GM21576 (cell line): ENCODE data around the gene SKP1.

Source experiments
- ATAC-seq: cut with Tn5 transposase; IDR thresholded peaks from one replicate; pipeline ENCODE4 v1.9.1; 2021; ENCODE audit warnings: mild to moderate bottlenecking, moderate library complexity; ENCODE audit not compliant: unreplicated experiment

Gene SKP1

DNA sequence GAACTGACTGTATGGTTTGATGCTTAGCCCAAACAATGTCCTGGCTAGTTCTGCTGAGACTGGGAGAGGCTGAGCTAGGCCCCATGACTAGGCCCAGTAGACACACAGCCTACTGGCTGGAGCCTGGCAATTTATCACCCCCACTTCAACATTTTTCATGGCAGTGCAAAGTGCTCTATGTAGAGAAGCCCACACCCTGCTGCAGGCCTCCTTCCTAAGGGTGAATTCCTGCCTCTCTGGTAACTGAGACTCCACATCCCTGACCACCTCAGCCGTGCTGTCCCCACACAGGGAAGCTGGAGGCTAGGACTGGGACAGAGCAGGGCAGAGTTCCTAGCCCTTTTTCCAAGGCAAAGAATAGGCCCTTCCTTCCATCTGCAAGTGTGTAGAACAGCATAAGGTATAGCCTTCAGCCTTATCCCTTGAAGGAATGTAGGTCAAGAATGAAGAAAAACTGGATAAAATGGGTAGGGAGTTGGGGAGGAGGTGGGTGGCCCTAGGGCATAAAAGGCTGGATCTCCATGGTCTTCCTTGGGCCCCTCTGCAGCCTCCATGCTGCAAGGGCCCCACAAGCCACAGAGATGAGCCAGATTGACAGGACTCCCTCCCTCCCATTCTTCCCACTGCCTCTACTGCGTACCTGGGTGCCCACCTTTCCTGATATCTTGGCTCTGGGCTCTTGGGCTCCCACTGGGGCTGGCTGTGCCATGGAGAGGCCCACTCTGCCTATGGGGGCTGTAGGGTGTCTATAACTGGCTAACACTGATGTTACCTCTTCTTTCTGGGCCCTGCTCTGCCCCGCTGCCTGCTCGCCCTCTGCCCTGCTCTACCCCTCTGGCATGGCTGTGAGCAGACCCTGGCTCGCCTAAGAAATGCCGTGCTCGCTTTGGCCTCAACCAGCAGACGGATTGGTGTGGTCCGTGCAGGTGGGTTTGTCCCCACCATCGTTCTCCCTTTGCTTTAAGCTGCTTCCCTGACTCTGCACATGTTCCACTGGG lies 32.5 kb downstream of the SKP1 start:
- ATAC-seq, result no peak

DNA sequence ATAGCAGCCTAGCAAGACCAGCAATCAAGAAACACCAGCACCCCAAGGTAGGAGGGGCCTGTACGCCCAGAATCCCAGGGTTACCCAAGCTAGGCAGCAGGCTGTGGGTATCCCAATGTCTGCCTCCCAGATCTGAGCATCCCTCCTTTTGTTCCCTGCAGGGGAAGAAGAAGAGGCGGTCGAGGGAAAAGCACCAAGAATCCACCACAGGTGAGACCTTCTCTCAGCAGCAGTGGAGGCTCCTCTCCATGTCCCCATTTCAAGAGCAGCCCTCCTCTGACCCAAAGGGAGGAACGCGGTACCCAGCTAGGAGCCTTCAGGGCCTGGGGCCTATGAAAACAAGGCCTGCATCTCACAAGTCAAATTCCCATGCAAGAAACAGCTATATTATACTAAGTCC lies 33.3 kb downstream of the SKP1 start:
- ATAC-seq, result no peak

DNA sequence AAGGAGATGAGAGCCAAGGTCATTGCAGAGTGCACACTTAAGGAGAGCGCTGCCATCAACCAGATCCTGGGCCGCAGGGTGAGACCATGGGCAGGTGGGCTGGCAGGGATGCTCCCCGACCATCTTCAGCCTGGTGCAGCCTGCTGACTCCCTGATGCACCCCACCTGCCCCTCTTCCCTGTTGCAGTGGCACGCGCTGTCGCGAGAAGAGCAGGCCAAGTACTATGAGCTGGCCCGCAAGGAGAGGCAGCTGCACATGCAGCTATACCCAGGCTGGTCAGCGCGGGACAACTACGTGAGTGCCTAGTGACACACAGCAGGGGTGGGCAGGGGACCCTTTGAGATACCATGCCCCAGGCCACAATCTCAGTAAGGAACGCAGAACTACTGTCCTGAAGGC lies 33.9 kb downstream of the SKP1 start:
- no peak for ATAC-seq

DNA sequence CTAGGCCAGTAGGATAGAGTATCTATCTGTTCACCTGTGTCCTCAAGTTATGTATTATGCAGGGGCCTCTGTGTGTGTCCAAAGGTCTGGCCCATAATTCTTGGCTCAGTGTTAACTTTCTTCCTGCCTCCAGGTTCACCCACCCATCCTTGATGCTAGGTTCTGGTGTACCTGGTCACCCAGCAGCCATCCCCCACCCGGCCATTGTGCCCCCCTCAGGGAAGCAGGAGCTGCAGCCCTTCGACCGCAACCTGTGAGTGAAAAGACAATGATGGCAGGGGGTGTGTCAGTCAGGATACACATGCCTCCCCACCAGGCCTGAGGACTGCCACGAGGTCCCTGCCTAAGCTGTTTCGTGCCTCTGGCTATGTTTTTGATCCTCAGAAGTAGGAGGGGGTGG lies 34.7 kb downstream of the SKP1 start:
- ATAC-seq, result no peak

DNA sequence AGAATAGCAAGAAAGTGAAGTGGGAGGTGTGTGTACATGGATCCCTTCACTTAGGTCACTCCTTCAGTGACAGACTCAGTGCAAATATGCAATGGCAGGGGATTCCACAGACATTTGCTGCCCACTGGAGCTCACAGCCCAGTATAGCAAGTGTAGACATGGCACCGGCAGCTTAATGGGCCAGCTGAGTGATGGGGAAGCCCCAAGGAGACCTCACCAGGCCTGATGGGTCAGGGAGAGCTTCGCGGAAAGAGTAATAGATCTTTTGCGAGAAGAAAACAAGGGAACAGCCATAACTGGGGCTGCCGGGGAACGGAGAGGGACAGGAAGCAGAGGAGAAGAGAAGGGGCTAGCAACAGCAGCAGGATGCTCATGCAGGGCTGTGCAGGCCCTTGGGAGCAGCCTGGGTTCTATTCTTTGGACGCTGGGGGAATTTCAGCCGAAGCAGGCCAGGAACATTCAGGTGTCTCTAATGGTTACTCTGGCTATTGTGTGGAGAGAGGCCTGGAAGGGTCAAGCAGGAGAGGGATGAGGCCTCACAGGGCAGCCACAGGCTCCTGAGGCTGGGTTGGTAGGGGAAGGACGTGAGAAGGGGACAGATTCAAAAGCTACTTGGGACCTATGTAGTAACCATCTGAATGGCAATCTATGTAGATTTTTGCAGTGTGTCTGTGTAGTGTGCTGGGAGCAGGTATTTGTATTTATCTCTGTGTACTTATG lies 35.3 kb downstream of the SKP1 start:
- ATAC-seq, result no peak

DNA sequence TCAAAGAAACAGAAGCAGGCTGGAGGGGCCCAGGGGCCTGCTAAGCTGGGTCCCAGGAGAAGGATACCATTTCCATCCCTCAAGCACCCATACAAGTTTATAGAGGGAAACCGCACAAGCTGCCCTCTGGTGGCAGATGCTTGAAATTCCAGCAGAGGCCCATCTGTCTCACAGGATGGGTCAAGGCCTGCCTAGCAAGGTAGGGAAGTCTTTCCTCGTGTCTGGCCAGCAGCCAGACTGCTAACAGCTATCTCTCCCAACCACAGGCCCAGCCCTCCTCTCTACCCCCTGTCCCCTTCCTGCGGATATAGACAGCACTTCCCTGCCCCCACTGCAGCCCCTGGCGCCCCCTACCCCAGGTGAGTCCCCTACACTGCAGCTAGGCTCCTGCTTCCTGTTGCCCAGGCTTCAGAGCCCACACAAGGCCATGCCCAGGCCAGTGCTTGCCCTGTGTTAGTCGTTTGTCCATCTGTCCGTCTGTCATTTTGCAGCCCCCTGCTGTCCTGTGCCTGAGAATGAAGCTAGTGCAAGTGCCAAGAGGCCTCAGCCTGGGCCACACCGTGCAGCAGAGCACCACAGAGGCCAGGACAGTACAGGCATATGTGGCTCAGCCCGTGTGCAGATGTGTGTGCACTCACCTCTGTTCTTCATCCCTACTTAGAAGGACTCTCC lies 36.1 kb downstream of the SKP1 start:
- ATAC-seq, result no peak

DNA sequence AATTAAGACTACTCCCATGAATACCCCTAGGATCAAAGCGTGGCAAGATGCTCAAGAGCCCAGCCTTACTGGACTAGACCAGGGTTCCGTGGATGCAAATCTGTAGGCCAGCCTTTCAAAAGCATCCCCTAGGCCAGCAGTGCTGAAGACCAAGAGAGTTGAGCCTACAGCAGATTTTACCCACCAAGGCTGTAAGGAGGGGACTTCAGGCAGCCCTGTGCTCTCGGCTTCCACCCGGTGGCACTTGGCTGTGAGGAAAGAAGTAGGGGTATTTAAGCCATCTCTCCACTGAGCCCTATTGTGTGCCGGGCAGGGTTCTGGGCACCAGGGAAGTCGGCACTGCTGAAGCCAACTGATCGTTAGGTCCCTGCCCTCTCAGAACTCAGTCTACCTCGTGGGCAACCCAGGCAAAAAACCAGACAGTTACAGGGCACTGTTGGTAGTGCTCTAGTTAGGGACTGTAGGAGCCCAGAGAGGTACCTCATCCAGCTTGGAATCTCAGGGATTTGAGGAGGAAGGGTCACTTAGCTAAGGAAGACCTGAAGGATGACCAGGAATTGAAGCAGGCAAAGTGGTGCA lies 36.8 kb downstream of the SKP1 start:
- no peak for ATAC-seq

DNA sequence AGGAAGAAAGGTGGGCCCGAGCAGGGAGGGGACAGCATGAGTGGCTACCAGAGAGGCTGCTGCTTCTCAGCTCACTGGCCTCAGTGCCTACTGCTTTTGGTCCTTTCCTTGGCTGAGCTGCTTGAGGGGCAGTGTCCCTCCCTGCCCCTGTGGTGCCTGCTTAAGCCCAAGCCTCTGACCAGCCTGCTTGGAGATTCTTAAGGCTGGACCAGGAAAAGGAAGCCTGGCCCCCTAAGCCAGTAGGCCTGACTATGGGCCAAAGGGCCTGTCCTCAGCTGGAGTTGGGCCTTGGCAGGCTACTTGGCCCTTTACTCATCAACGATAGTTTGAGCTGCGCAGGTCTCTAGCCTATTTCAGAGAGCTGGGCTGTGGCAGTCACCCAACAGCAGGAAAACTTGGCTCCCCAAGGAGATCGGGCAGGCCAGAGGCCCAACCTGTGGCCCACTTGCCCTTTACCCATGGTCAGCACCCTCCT lies 37.3 kb downstream of the SKP1 start:
- no peak for ATAC-seq

DNA sequence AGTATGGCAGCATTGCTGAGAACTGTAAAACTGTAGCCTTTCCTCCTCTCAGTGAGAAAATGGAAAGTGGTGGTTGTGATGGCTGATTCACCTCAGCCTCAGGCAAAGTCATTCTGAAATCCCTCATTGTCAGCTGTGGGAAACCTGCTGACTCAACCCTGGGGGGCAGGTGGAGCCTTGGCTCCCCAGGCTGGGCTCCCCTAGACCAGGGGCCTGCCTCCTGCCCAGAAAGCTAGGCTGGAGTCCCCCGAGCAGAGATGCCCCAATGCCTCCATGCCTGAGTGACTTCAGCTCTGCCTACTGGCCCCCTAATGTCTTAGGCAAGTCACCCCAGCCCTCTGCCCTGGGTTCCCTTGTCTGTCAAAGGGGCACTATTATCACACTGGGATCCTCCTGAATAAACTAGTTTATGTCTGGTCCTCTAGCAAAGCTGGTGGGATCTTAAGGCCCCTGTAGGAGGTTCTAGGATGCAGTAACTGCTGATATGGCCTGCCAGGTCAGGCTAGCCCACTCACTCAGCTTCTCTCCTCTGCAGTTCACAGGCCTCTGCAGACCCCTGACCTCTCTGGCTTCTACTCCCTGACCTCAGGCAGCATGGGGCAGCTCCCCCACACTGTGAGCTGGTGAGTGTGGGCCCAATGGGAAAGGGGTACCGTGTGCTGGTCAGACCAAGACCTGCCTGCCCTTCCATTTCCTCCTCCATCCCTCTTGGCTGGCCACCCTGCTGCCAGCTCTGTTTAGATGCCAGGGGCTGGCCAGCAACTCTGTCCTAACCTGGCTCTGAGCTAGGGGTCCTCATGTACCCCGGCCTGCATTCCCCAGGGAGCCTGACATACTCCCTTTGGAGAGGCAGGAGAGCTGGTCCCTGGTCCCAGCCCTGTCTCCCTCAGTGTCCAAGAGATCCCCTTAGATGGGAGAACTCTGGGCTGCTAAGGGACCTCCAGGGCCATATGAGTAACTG lies 38.1 kb downstream of the SKP1 start:
- peak; percentile 72 for ATAC-seq

DNA sequence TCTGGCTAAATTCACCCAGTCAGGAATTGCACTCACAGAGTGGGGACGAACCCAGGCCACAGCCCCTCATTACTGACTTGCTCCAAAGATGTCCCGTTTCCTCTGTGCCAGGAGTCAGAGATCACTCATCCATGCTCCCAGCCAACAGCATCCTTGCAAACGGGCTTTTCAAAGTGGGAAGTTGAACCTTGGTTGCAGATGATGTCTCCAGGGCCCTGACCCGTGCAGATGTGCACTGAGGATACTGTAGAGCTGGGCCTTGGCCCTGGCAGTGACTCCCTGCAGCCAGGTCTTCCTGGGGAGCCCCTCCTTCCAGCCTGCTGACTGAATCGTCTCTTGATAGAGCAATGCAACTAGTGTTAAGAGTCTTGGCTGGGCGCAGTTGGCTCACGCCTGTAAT lies 40.0 kb downstream of the SKP1 start:
- ATAC-seq, result no peak

DNA sequence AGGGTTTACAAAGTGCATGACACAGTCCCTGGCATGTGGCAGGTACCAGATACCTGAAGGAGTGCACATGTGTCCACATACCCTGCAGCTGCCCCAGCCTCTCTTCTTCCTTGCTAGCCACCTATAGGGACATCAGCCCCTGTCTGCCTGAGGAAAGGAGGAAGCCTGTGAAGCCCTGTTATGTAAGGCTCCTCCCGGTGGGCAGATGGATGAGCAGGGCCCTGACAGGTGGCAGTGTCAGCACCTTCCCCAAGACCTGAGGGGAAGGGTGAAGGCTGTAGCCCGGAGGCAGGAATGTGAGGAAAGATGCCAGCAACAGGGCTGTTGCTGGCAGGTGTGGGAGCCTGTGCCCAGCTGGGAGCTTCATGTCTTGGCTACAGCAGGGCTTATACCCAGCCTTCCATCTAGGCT lies 40.5 kb downstream of the SKP1 start:
- no peak for ATAC-seq

DNA sequence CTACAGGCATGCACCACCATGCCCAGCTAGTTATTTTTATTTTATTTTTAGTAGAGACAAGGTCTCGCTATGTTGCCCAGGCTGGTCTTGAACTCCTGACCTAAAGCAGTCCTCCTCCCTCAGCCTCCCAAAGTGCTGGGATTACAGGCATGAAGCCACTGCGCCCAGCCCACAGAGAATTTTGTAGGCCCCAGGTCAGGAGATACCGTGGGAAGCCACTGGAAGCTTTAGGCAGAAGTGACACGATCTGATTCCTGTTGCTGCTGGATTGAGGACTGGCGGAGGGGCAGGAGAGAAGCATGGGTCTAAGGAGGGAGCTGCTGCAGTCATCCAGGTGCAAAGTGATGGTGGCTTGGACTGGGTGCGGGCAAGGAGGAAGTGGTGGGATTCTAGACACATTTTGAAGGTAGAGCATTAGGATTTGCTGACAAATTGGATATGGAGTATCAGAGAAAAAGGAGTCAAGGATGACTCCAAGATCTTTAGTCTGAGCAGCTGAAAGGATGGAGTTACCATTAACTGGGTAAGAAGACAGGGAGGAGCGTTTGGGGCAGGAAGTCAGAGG lies 41.6 kb downstream of the SKP1 start:
- ATAC-seq, result no peak

DNA sequence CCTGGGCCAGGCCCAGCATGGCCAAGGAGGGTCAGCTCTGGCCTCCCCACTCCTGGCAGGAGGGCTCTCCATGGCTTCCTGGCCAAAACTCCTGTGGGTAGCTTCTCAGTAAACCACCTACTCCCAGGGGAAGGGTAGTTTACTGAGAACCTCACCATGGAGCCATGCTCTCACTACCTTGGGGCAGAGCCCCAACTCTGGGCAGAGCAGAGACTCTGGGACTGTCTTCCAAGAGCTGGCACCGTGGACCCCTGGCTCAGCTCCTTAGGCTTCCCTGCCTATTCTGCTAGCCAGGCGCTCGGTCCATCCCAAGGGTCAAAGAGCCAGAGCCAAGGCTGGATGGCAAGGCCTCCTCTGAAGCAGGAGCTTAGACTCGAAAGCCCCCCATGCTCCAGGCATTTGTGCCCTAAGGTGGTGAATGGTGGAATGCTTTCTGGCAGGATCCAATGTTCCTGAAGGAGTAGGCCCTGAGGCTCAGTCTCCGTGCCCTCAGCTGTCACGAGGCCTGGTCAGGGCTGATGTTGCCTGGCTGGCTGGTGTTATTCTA lies 42.7 kb downstream of the SKP1 start:
- no peak for ATAC-seq

DNA sequence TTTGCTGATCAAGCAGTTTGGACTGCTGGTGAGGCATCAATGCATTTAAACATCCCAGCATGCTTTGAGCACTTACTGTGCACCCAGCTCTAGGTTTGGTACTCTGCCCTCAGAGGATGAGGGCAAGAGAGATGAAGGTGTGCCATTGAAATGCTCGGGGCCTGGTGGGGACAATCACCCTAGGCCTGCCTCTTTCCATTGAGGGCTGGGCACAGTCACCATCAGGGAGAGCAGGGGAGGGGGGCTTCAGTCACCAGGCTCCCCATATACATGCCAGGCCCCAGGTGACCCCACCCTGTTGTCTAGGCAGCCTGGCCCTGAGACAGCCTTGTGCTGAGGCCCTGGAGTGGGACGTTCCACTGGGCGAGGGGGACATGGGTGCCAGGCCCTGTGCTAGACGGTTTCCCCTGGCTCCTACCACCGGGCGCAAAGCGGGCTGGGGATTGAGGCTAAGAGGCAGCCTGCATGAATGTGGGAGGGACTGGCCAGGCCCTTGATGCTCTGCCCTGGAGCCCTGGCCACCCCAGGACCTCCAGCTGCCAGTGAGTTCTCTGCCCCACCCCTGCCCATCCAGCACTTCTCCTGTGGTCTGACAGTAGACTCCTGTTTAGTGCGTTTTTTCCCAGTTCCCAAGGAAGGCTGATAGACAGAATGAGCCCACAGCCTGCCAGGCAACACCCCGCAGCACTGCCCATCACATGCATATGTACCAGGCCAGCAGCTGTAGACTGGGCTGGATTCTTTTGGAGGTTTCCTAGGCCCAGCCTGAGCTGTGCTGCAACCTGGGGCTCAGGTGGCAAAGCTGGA lies 43.4 kb downstream of the SKP1 start:
- ATAC-seq, result no peak

DNA sequence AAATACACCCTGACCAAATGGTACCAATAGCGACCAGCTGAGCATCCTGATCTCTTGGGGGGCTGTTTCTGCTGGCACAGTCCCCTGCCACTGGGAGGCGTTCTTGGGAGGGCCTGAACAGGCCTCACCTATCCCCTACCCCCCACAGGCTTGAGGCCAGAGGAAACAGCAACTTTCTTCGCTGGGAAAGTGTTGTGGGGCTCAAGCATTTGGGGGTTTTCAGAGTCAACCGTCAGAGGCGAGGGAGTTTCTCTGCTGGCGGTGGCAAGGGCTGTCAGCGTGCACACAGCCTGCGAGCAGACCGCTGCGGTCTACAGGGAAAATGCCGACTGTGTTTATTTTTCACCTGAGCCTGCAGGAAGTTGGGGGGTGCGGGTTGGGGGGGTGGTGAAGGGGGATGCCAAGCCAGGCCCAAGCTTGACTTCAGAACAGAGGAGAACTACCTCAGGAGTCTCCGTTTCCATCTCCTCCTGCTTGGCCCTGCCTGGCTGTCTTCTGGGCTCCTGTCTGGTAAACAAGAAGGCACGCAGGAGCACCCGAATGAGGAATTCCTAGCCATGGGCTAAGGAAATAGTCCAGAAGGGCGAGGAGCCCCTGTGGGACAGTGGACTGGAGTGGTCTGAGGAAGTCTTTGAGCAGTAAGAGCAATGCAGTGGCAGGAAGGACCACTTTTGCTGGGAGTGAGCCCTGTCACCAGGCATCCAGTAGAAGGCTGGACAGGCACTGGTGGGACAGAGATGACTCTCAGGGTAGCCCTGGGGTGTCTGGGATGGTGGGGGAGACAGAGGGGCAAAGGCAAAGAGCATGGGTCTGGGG lies 44.2 kb downstream of the SKP1 start:
- ATAC-seq, result peak; percentile 63

DNA sequence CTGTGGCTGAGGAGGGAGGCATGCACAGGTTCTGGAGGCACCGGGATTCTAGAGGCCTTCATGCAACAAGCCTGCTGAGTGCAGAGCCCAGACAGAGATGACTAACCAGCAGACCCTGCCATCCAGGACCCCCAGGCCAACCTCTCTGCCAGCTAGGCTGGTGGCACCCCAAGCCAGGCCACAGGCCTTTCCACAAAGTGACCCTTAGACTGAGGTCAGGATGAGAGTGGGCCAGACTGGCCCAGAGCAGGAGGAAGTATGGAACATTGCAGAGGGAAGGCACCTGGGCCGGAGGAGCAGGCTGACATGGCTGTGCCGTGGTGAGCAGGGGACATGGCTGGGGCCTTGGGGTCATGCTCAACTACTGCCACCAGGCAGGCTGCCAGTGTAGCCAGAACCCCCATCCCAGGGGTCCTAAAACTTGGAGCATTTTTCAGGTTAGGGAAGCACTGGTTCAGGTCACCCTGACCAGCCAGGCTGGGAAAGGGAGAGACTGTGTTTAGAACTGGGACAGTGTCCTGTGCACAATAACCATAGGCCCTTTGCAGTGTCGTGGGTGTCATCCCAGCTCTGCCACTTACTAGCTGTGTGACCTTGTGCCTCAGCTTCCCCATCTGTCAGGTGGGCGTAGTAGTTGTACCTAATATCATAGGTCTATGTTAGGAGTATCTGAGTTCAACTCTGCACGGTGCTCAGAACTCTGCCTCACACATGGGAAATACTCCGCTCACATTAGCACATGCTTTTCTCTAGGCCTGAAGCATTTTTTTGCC lies 45.0 kb downstream of the SKP1 start:
- ATAC-seq, result no peak

DNA sequence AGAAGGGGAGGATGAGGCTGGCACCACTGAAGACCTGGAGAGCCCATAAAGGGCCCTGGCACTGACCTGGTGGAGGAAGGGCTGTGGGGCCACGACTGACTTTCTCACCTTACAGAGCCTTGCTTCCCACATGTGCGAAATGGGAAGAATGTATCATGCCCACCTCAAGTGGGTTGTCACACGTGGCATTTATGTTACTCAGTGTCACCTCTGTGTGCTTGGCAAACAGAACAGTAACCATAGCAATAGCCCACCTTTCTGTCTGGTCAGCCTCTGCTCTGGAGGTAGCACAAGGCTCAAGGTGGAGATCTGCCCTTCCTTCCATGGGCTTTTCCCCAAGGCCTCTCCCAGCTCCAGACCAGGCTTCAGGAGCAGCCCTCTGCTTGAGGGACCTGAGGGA lies 45.6 kb downstream of the SKP1 start:
- ATAC-seq, result no peak
